ENCODE measurements around the gene SFMBT1.

The SFMBT1 gene

DNA sequence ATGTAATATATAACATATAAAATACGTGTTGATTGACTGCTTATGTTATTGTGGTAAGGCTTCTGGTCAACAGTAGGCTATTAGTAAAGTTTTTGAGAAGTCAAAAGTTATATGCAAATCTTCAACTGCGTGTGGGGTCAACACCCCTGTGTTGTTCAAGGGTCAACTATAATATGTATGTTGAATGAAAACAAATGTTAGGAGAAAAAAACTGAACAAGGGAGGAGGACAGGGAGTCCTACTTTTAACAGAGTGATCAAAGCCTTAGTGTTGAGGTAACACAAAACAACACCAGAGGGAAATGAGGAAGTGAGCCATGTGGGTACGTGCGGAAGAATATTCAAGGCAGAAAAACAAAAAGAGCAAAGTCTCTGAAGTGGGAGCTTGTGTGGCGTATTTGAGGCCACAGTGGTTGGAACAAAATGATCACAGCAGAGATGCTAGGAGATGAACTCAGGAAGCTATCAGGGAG is 62.5 kb downstream of the SFMBT1 start:
- peak; percentile 65 for DNase-seq (ENCODE audit: low spot score)
- TF ChIP-seq, protein P1, sequence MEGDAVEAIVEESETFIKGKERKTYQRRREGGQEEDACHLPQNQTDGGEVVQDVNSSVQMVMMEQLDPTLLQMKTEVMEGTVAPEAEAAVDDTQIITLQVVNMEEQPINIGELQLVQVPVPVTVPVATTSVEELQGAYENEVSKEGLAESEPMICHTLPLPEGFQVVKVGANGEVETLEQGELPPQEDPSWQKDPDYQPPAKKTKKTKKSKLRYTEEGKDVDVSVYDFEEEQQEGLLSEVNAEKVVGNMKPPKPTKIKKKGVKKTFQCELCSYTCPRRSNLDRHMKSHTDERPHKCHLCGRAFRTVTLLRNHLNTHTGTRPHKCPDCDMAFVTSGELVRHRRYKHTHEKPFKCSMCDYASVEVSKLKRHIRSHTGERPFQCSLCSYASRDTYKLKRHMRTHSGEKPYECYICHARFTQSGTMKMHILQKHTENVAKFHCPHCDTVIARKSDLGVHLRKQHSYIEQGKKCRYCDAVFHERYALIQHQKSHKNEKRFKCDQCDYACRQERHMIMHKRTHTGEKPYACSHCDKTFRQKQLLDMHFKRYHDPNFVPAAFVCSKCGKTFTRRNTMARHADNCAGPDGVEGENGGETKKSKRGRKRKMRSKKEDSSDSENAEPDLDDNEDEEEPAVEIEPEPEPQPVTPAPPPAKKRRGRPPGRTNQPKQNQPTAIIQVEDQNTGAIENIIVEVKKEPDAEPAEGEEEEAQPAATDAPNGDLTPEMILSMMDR (IDR thresholded peaks at IDR 0.05; ENCODE audit: extremely low read depth, missing control alignments), result no peak

DNA sequence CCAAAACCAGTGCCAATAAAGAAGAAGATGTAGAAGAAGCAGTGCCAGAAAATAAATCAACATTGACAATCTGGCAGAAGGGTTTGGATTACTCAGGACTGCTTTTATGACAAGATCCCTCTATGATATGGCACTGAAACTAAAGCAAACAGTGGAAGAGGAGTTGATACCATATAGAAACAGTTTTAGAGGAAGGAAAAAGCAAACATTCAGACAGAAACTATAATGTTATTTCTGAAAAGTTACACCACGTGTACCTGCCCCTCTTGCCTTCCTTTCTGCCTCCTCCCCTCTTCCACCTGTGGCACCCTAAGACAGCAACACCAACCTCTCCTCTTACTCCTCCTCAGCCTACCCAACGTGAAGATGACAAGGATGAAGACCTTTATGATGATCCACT is 63.0 kb downstream of the SFMBT1 start:
- no peak for DNase-seq (ENCODE audit: low spot score)

DNA sequence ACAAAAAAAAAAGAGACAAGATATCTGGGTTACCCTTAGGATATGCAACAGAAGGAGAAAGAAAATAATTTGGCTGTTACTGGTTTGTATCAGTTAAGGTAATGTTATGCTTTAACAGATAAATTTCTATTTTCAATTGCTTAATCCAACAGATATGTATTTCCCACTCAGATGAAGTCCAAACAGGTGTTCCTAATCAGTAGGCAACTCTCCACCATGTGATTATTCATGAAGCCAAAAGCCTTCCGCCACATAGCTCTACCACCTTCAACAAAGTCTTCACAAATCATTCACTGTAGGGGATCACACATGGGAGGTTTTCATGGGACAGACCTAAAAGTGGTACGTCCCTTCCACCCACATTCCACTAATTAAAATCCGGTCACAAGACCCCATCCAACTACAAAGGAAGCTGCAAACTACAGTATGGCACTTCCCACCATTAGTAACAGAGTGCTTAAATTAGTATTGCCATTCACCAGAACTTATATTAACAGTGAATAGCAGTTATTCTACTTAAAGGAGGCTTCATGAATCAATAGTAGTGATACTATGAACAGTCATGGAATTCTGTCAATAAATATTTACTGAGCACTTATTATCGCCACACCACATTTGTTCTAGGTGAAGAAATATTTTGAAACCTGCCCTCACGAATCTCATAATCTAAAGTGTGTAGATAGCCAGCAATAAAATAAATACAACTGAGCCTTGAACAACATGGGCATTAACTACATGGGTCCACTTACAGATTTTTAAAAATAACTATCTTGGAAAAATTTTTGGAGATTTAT is 66.5 kb downstream of the SFMBT1 start:
- no peak for DNase-seq (ENCODE audit: low spot score)
- TF ChIP-seq, protein P1 (IDR thresholded peaks at IDR 0.05; ENCODE audit: extremely low read depth, missing control alignments), result no peak

More for the DNA sequence above, 63.0 kb downstream of the SFMBT1 start:
- TF ChIP-seq, protein P1 (IDR thresholded peaks at IDR 0.05; ENCODE audit: extremely low read depth, missing control alignments), result no peak

DNA sequence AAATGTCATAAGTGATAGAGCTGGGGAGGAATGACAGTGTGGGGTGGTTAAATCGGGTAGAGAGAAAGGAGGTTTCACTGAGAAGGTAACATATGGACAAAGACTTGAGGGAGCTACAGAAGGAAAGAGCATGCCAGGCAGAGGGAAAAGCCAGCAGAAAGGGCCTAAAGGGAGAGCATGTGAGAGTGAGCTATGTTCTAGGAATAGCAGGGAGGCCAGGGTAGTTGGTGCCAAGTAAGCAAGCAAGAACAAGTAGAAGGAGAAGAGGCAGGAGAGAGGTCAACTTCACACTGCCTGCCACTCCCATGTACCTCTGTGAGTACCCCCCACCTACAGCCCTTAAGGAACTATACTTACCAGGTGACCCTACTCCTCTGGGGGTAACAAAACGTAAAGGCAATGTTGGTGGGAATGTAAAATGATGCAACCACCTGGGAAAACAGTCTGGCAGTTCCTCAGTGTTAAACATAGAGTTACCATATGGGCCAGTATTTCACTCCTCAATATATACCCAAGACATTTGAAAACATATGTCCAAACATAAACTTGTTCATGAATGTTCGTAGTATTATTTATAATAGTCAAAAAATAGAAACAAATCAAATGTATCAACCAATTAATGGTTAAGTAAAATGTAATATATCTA is 67.6 kb downstream of the SFMBT1 start:
- DNase-seq (ENCODE audit: low spot score), result no peak
- TF ChIP-seq, protein P1 (IDR thresholded peaks at IDR 0.05; ENCODE audit: extremely low read depth, missing control alignments), result no peak

DNA sequence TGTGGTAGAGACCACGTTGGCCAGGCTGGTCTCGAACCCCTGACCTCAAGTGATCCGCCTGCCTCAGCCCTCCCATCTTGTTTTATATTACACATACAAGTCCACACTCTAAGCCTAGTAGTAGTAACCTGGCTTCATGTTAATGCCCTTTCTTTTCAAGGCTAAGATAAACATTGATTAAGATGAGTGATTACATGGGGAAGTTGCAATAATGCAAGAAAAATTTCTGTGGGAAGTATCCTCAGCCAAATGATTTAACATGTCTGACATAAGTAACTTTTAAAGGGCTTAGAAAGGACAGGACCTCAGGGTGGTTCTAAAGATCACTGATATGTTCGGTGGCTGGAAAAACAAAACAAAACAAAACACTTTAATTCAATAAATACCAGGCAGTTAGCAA is 72.1 kb downstream of the SFMBT1 start:
- TF ChIP-seq, protein P1 (IDR thresholded peaks at IDR 0.05; ENCODE audit: extremely low read depth, missing control alignments), result no peak
- DNase-seq (ENCODE audit: low spot score), result no peak

DNA sequence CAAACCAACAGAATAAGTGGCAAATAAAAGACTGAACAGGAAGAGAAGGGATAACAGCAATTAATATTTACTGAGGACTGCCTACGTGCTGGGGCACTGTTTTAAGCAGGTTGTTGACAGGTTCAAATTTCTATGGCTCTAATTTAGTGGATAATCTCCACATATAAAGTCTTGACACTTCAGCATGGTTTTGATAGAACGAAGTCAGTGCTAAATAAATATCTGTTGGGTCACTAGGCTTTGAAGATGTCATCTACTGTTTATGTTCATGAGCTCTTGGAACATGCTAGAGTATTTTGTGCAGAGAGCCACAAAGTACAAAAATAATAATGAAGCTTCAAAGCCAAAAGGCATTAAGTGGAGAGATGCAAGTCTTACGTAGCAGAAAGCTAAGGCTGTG is 74.0 kb downstream of the SFMBT1 start:
- no peak for DNase-seq (ENCODE audit: low spot score)
- TF ChIP-seq, protein P1 (IDR thresholded peaks at IDR 0.05; ENCODE audit: extremely low read depth, missing control alignments), result no peak

DNA sequence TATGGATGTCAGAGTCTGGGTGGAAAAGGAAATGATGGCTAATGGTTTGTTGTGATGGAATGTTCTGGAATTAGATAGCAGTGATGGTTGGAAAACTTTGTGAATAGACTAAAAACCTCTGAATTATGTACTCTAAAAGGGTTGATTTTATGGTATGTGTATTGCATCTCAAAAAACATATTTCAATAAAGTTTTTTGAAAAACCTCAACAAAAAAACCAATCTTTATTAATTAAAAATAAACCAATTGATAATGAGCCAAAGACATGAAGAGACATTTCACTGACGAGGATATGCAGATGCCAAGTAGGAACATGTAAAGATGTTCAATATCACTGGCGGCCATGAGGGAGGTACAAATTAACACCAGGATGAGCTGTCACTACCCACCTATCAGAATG is 78.5 kb downstream of the SFMBT1 start:
- DNase-seq (ENCODE audit: low spot score), result no peak
- TF ChIP-seq, protein P1 (IDR thresholded peaks at IDR 0.05; ENCODE audit: extremely low read depth, missing control alignments), result no peak
